Measurements from ENCODE around the gene GRID1. TPM values are rescaled to one million over a fixed set of nuclear protein-coding genes. Genes with fewer than 3 reads are reported as not detected.

Gene GRID1
- polyA plus RNA-seq, 1 experiment: 0.49 TPM

GRCh38 chr10:86293396-86293791 is 73.2 kb downstream of the GRID1 start:
- POLR2A ChIA-PET: no interaction called here

GRCh38 chr10:86292462-86293395 is 73.9 kb downstream of the GRID1 start:
- TF ChIP-seq CTCF (IDR thresholded peaks at IDR 0.05; ENCODE audit: insufficient read depth, low read depth, low read length): no peak
- Histone ChIP-seq H3K4me3 (ENCODE audit: low read depth, low read length) (no peak overlapping the region), H3K36me3 (ENCODE audit: control insufficient read depth, insufficient read depth, low read length) (no peaks in the 10 kb centered on the region), H3K27me3 (ENCODE audit: control insufficient read depth, insufficient read depth, low read length) (no peaks in the 10 kb centered on the region)
- ChIA-PET POLR2A (no interaction called here), CTCF (no interaction called here)
- no peak for DNase-seq (ENCODE audit: low read depth)

More at GRCh38 chr10:86293396-86293791, 73.2 kb downstream of the GRID1 start:
- Histone ChIP-seq H3K27me3 (ENCODE audit: control insufficient read depth, insufficient read depth, low read length) (no peaks in the 10 kb centered on the region), H3K36me3 (ENCODE audit: control insufficient read depth, insufficient read depth, low read length) (no peaks in the 10 kb centered on the region), H3K4me3 (ENCODE audit: low read depth, low read length) (no peak overlapping the region)
- no peak for TF ChIP-seq CTCF (IDR thresholded peaks at IDR 0.05; ENCODE audit: insufficient read depth, low read depth, low read length)
- DNase-seq (ENCODE audit: low read depth): no peak
- CTCF ChIA-PET: no interaction called here

GRCh38 chr10:86291616-86292340 is 74.8 kb downstream of the GRID1 start:
- ChIA-PET POLR2A (no interaction called here), CTCF (no interaction called here)

GRCh38 chr10:86290933-86291615 is 75.5 kb downstream of the GRID1 start:
- ChIA-PET POLR2A (no interaction called here), CTCF (interaction anchor here (0.9 kb wide), 1 partner anchor 9 kb away, joined by 3 read pairs; no protein-coding TSS in a partner anchor)
- no peaks in the 10 kb centered on the region for H3K36me3 ChIP-seq (ENCODE audit: control insufficient read depth, insufficient read depth, low read length)
- no peaks in the 10 kb centered on the region for H3K27me3 ChIP-seq (ENCODE audit: control insufficient read depth, insufficient read depth, low read length)
- no peak for TF ChIP-seq CTCF (IDR thresholded peaks at IDR 0.05; ENCODE audit: insufficient read depth, low read depth, low read length)
- DNase-seq (ENCODE audit: low read depth): no peak
- no peak overlapping the region for H3K4me3 ChIP-seq (ENCODE audit: low read depth, low read length)

More at GRCh38 chr10:86291616-86292340, 74.8 kb downstream of the GRID1 start:
- H3K27me3 ChIP-seq (ENCODE audit: control insufficient read depth, insufficient read depth, low read length): no peaks in the 10 kb centered on the region
- H3K4me3 ChIP-seq (ENCODE audit: low read depth, low read length): no peak overlapping the region
- TF ChIP-seq CTCF (IDR thresholded peaks at IDR 0.05; ENCODE audit: insufficient read depth, low read depth, low read length): no peak
- no peaks in the 10 kb centered on the region for H3K36me3 ChIP-seq (ENCODE audit: control insufficient read depth, insufficient read depth, low read length)
- no peak for DNase-seq (ENCODE audit: low read depth)

- TF ChIP-seq CTCF (IDR thresholded peaks at IDR 0.05; ENCODE audit: insufficient read depth, low read depth, low read length): no peak
- H3K4me3 ChIP-seq (ENCODE audit: low read depth, low read length): no peak overlapping the region
These were observed 77.1 kb downstream of the GRID1 start for GRCh38 chr10:86289577-86289868.

More at GRCh38 chr10:86289577-86289868, 77.1 kb downstream of the GRID1 start:
- ChIA-PET POLR2A (no interaction called here), CTCF (no interaction called here)
- Histone ChIP-seq H3K27me3 (ENCODE audit: control insufficient read depth, insufficient read depth, low read length) (no peaks in the 10 kb centered on the region), H3K36me3 (ENCODE audit: control insufficient read depth, insufficient read depth, low read length) (no peaks in the 10 kb centered on the region)
- DNase-seq (ENCODE audit: low read depth): no peak
